Panc1 (cell line): ENCODE measurements around the gene STKLD1. TPM values are rescaled to one million over a fixed set of nuclear protein-coding genes. Genes with fewer than 3 reads are reported as not detected.

Experiments used
- ATAC-seq: fragments of 200-7000 bp; cut with Tn5 transposase; 2 replicates; pipeline ENCODE4 v1.9.1; 2020; ENCODE audit warnings: mild to moderate bottlenecking, moderate library complexity
- BruUV-seq: library from RNA; stranded (reverse); fragments of 400-500 nt; replicated peaks from 2 replicates; lab custom pipeline; 2021; lab: Mats Ljungman, UMichigan
- CTCF ChIA-PET: fragments of 300-600 bp; sonication (Branson Sonifier 250); formaldehyde crosslinking; loops from one replicate; lab custom pipeline; 2022; ENCODE audit warnings: antibody characterized with exemption; lab: Charles Lee
- POLR2A ChIA-PET: fragments of 300-600 bp; sonication (Branson Sonifier 250); formaldehyde crosslinking; loops from one replicate; lab custom pipeline; 2022; ENCODE audit warnings: antibody characterized with exemption; lab: Charles Lee
- DNase-seq: peaks from one replicate; pipeline ENCODE4 v3.0.0-alpha.2; 2010; ENCODE audit warnings: low read depth, low spot score
- H3K27ac ChIP-seq: 2 replicates; pipeline ENCODE4 v1.5.1; 2011; ENCODE audit warnings: mild to moderate bottlenecking, low read length, inconsistent platforms
- H3K27me3 ChIP-seq: fragments of 200-500 bp; sonication (Bioruptor generic); 2 replicates; pipeline ENCODE4 v1.6.0; 2014; ENCODE audit warnings: low read length, inconsistent platforms; ENCODE audit not compliant: control insufficient read depth, insufficient read depth
- H3K36me3 ChIP-seq: fragments of 200-500 bp; sonication (Bioruptor generic); 2 replicates; pipeline ENCODE4 v1.5.1; 2014; ENCODE audit warnings: inconsistent platforms, mild to moderate bottlenecking, low read length, moderate library complexity; ENCODE audit not compliant: control insufficient read depth, insufficient read depth
- H3K4me1 ChIP-seq: 2 replicates; pipeline ENCODE4 v1.5.1; 2011; ENCODE audit warnings: inconsistent platforms, mild to moderate bottlenecking, low read length, moderate library complexity; ENCODE audit not compliant: control insufficient read depth, insufficient read depth
- H3K4me3 ChIP-seq, 2 experiments: 2 replicates each; pipeline ENCODE4 v1.5.1; 2011 to 2012; ENCODE audit warnings: low read depth in 2 of 2, low read length in 2 of 2, mild to moderate bottlenecking in 2 of 2, inconsistent platforms in 1 of 2, moderate library complexity in 1 of 2
- H3K9me3 ChIP-seq: fragments of 200-500 bp; sonication (Bioruptor generic); 2 replicates; pipeline ENCODE4 v1.5.1; 2014; ENCODE audit warnings: low read depth, mild to moderate bottlenecking, inconsistent platforms, low read length, moderate library complexity; ENCODE audit not compliant: control insufficient read depth, insufficient read depth
- CTCF ChIP-seq: fragments of 450-650 bp; IDR thresholded peaks from 2 replicates; pipeline ENCODE4 v1.5.1; 2017; ENCODE audit warnings: mild to moderate bottlenecking
- POLR2AphosphoS5 ChIP-seq: IDR thresholded peaks from 2 replicates; pipeline ENCODE4 v1.6.1; 2012; ENCODE audit warnings: mild to moderate bottlenecking, low read depth, low read length, moderate library complexity
- REST ChIP-seq, 2 experiments: IDR thresholded peaks; 2 replicates each; pipeline ENCODE4 v1.6.1; 2011 to 2012; ENCODE audit warnings: low read depth in 2 of 2, control low read depth in 1 of 2, low read length in 1 of 2, mild to moderate bottlenecking in 1 of 2, moderate library complexity in 1 of 2; ENCODE audit not compliant: insufficient read depth in 1 of 2
- SIN3A ChIP-seq: IDR thresholded peaks from 2 replicates; pipeline ENCODE4 v1.6.1; 2012; ENCODE audit warnings: low read depth, mild to moderate bottlenecking, low read length, moderate library complexity, borderline replicate concordance; ENCODE audit not compliant: insufficient read depth
- TCF7L2 ChIP-seq: IDR thresholded peaks from 2 replicates; pipeline ENCODE4 v1.6.1; 2011; ENCODE audit warnings: mild to moderate bottlenecking, low read depth, low read length, inconsistent platforms
- in situ Hi-C: cut with HindIII; loops from 2 replicates; pipeline ENCODE4 v1.10.0; 2016; ENCODE audit warnings: low sequenced_read_pairs, low pct_unique_long_range_greater_than_20kb
- intact Hi-C: fragments of 100-400 bp; cut with micrococcal nuclease; formaldehyde crosslinking; loops from one replicate; pipeline ENCODE4 v1.10.0; 2022; ENCODE audit not compliant: unreplicated experiment
- total RNA-seq: library from RNA; stranded (reverse); gene quantifications from one replicate; pipeline ENCODE4 v1.2.1, GENCODE V29; 2021; ENCODE audit not compliant: unreplicated experiment

The STKLD1 gene
- total RNA-seq, 1 experiment from 2014 or later: 0.74 TPM

- ChIA-PET POLR2A (no interaction called here), CTCF (no interaction called here)
- Histone ChIP-seq H3K4me1 (no peaks in the 10 kb centered on the region), H3K4me3 (no peak overlapping the region), H3K27me3 (no peaks in the 10 kb centered on the region), H3K27ac (no peak overlapping the region), H3K36me3 (no peaks in the 10 kb centered on the region), H3K9me3 (no peaks in the 10 kb centered on the region)
- in situ Hi-C loops (no loop called here), intact Hi-C loops (no loop called here)
- DNase-seq (no peak), ATAC-seq (no peak)
- no TSS peak for BruUV-seq
- TF ChIP-seq REST (IDR thresholded peaks at IDR 0.05; ENCODE audit: insufficient read depth in 1 of 2, low read depth in 2 of 2, low read length in 1 of 2): no peak
- no peak for TF ChIP-seq POLR2AphosphoS5
- no peak for TF ChIP-seq TCF7L2
- no peak for TF ChIP-seq CTCF
- TF ChIP-seq SIN3A: no peak
Observed at GRCh38 chr9:133393399-133393798, 17.2 kb downstream of the STKLD1 start.

- Histone ChIP-seq H3K4me1 (no peaks in the 10 kb centered on the region), H3K9me3 (no peaks in the 10 kb centered on the region), H3K4me3 (no peak overlapping the region), H3K27ac (no peak overlapping the region), H3K27me3 (no peaks in the 10 kb centered on the region), H3K36me3 (no peaks in the 10 kb centered on the region)
- ATAC-seq (no peak), DNase-seq (no peak)
- BruUV-seq: no TSS peak
- ChIA-PET CTCF (no interaction called here), POLR2A (no interaction called here)
- no peak for TF ChIP-seq REST (IDR thresholded peaks at IDR 0.05; ENCODE audit: insufficient read depth in 1 of 2, low read depth in 2 of 2, low read length in 1 of 2)
- TF ChIP-seq TCF7L2: no peak
- TF ChIP-seq CTCF: no peak
- TF ChIP-seq POLR2AphosphoS5: no peak
- TF ChIP-seq SIN3A: no peak
- intact Hi-C loops: no loop called here
- in situ Hi-C loops: no loop called here
Observed at GRCh38 chr9:133394687-133395271, 18.6 kb downstream of the STKLD1 start.
